PFSK-1 (cell line): ENCODE results near the gene MRPL41.

Experiments
- FOXP2 ChIP-seq: optimal IDR thresholded peaks from 2 replicates; pipeline ENCODE3; 2011; ENCODE audit warnings: borderline replicate concordance, control low read depth, inconsistent platforms; ENCODE audit not compliant: insufficient read depth; ENCODE audit errors: extremely low read length, extremely low read depth
- POLR2AphosphoS5 ChIP-seq: IDR thresholded peaks from 2 replicates; pipeline ENCODE4 v1.6.1; 2012; ENCODE audit warnings: low read depth, mild to moderate bottlenecking, control low read depth, low read length, moderate library complexity
- SIN3A ChIP-seq: IDR thresholded peaks from 2 replicates; pipeline ENCODE4 v1.6.1; 2012; ENCODE audit warnings: mild to moderate bottlenecking, low read length, moderate library complexity, borderline replicate concordance; ENCODE audit not compliant: insufficient read depth
- TAF1 ChIP-seq: IDR thresholded peaks from 2 replicates; pipeline ENCODE4 v1.6.1; 2012; ENCODE audit warnings: low read length, control low read depth, borderline replicate concordance; ENCODE audit not compliant: insufficient read depth
- TF ChIP-seq, protein P1 (sequence below), 2 experiments: IDR thresholded peaks; 2 replicates each; pipeline versions ENCODE4 v1.6.1 to v1.8.0; 2011 to 2012; ENCODE audit warnings: low read depth in 2 of 2, low read length in 2 of 2, control low read depth in 1 of 2, inconsistent platforms in 1 of 2, mild to moderate bottlenecking in 1 of 2, moderate library complexity in 1 of 2; ENCODE audit not compliant: insufficient read depth in 1 of 2

Gene MRPL41

DNA sequence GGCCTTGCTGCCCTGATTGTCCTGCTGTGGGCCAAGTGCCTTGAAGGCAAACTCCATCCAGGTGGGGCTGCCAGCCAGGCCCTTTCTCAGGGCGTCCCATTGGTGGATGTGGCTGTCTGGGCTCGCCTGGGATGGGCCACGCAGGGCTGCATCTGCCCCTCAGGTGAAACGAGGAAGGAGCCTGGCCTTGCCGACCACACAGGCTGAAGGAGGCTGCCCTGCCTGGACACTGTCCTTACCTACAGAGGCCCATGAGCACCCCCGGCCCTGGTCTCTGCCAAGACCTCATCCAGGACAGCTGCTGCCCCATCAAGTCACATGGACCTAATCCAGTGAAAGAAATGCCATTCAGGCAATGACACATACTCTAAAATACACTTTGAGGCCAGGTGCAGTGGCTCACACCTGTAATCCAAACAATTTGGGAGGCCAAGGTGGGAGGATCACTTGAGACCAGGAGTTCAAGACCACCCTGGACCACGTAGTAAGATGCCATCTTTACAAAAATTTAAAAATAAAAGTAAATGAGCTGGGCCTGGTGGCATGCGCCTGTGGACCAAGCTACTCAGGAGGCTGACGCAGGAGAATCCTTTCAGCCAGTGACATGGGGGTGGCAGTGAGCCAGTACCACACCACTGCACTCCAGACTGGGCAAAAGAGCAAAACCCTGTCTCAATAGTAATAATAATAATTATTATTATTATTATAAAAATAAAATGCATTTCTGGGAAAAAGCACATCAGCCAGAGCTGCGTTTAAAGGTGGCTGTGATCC lies 35.3 kb upstream of the MRPL41 start:
- TF ChIP-seq TAF1 (no peak), POLR2AphosphoS5 (no peak), FOXP2 (no peak), SIN3A (no peak)
- TF ChIP-seq, protein P1, sequence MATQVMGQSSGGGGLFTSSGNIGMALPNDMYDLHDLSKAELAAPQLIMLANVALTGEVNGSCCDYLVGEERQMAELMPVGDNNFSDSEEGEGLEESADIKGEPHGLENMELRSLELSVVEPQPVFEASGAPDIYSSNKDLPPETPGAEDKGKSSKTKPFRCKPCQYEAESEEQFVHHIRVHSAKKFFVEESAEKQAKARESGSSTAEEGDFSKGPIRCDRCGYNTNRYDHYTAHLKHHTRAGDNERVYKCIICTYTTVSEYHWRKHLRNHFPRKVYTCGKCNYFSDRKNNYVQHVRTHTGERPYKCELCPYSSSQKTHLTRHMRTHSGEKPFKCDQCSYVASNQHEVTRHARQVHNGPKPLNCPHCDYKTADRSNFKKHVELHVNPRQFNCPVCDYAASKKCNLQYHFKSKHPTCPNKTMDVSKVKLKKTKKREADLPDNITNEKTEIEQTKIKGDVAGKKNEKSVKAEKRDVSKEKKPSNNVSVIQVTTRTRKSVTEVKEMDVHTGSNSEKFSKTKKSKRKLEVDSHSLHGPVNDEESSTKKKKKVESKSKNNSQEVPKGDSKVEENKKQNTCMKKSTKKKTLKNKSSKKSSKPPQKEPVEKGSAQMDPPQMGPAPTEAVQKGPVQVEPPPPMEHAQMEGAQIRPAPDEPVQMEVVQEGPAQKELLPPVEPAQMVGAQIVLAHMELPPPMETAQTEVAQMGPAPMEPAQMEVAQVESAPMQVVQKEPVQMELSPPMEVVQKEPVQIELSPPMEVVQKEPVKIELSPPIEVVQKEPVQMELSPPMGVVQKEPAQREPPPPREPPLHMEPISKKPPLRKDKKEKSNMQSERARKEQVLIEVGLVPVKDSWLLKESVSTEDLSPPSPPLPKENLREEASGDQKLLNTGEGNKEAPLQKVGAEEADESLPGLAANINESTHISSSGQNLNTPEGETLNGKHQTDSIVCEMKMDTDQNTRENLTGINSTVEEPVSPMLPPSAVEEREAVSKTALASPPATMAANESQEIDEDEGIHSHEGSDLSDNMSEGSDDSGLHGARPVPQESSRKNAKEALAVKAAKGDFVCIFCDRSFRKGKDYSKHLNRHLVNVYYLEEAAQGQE (IDR thresholded peaks at IDR 0.05; ENCODE audit: insufficient read depth in 1 of 2, low read depth in 2 of 2, low read length in 2 of 2): no peak

DNA sequence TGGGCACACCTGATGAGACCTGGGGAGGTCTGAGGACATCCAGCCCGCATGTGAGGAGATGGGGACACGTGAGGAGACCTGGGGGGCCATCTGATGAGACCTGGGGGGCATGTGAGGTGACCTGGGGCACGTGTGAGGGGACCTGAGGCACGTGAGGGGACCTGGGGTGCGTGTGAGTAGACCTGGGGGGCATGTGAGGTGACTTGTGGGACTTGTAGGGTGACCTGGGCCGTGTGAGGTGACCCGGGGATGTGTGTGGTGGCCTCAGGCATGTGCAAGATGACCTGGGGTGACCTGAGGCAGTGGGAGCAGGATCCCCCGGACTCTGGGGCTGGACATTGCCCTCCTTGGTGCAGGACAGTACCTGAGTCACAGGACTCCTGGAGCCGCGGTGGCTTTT lies 32.1 kb upstream of the MRPL41 start:
- TF ChIP-seq FOXP2 (no peak), TAF1 (no peak)
- TF ChIP-seq, protein P1 (IDR thresholded peaks at IDR 0.05; ENCODE audit: insufficient read depth in 1 of 2, low read depth in 2 of 2, low read length in 2 of 2): no peak

DNA sequence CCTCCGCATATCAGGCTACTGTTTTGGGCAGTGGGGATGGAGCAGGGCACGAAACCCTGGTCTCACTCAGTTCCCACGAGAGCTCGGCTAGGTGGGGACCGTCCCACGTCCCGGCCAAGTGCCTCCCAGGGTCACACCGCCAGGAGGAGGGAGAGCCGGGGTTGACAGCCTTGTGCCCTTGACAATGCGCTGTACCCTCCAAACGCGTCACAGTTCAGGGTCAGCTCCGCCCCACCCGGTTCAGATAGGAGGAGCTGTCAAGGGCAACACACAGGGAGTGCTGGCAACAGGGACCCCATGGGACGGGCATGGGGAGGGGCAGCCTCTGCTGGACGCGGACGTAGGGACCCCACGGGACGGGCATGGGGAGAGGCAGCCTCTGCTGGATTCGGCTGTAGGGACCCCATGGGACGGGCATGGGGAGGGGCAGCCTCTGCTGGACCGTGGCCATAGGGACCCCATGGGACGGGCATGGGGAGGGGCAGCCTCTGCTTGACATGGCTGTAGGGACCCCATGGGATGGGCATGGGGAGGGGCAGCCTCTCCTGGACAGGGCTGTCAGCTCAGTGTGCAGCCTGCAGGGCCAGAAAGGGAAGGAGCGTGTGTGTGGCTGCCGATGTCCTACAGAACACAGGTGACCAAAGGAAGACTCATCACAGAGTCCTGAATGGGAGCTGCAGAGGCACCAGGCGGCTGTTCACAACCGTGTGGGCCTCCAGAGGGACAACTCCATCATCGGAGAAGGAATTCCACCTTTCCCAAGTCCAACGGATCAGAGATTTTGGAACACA lies 30.9 kb upstream of the MRPL41 start:
- TF ChIP-seq TAF1: no peak
- no peak for TF ChIP-seq FOXP2

DNA sequence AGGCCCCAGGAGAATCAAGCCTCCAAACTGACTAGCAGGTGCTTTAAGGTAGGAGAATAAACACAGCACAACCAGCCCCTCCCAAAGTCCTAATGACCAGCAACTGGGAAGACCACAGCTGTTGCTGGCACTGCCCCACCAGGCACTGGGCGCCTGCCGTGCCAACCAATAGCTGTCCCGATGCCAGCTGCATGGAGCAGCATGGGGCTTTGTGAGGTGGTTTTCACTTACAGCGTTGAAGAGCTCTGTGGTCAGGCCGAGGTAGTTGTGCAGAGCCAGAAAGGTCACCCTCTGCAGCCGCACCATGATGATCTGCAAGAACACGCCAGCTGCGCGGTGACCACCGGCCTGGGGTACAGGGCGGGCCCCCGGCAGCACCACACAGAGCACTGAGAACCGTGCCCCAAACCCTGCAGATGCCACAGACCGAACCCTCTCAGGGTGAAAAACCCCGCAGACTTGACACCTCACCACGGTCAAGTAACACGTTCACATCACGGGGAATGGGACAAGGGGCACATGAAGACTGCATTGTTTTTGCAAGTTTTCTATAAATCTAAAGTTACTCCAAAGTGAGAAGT lies 30.2 kb upstream of the MRPL41 start:
- TF ChIP-seq POLR2AphosphoS5 (no peak), FOXP2 (no peak), SIN3A (no peak), TAF1 (no peak)
- TF ChIP-seq, protein P1 (IDR thresholded peaks at IDR 0.05; ENCODE audit: insufficient read depth in 1 of 2, low read depth in 2 of 2, low read length in 2 of 2): no peak

DNA sequence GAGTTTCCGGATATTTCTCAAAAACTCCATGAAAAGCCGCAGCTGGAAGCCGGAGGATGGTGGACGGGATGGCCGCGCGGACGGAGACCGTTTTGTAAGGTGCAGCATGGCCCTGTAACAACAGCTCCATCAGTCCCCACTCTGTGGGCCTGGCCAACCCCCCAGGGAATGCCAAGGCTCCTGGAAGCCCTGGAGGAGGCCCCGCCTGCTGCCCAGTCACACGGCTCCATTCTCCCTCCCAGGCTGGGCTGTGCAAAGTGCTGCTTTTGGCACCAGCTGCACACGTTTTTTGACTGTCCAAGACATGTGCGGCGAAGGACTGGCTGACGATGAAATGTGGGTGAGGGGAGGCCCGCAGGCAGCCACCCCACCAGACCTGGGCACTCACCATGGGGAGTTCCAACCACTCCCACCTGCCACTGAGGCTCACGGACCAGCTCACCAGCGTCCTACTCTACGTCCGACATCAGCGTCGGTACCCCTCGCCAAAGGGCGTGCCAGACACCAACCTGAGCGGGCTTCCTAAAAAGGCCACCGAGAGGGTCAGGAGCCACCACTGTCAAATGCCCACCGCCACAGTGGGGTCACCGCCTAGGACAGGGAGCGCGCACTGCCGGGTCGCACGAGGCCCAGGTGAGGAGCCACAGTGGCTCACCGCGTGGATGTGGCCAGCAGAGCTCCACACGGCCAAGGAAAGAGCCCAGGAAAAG lies 28.8 kb upstream of the MRPL41 start:
- TF ChIP-seq, protein P1 (IDR thresholded peaks at IDR 0.05; ENCODE audit: insufficient read depth in 1 of 2, low read depth in 2 of 2, low read length in 2 of 2): no peak
